ENCODE data around the gene CLBA1. TPM values are rescaled to one million over a fixed set of nuclear protein-coding genes. Genes with fewer than 3 reads are reported as not detected.

The CLBA1 gene
- total and polyA plus RNA-seq, 2 donors (not counting 1 experiment from before 2014, with no cell fraction given): 0.63 to 5.5 TPM

DNA sequence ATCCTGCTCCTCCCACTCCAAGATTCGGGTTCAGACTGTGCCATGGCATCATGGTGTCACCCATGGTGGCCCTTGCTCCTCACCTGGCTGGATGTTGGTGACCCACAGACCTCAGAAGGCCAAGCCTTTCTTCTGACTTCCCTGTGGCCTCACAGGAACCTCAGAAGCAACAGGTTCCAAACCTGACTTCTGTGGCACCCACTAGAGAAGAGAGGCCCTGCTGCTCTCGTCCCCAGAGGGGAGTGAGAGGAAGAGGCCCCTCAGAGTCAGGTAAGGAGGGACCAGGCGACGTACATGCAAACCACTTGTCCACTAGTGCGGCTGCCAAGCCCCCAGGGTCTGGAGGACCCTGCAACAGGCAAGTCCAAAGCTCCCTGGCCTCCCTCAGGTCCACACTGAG is 10.4 kb downstream of the CLBA1 start:
- H4K20me1 ChIP-seq (ENCODE audit: control insufficient read depth, insufficient read depth, low read length, poor library complexity, severe bottlenecking): no peaks in the 10 kb centered on the region
- 91% methylated on average over 5 of the region's 5 CpGs for WGBS (ENCODE audit: insufficient coverage)
- H3K36me3 ChIP-seq (replicated peaks in 1 of 2; ENCODE audit: control extremely low read depth in 1 of 2, control insufficient read depth in 1 of 2, extremely low read depth in 1 of 2, insufficient read depth in 2 of 2, low read length in 1 of 2): no peaks in the 10 kb centered on the region
- no peak overlapping the region for H3K4me3 ChIP-seq (ENCODE audit: control extremely low read depth in 1 of 5, extremely low read depth in 1 of 5, insufficient read depth in 1 of 5, low read depth in 2 of 5, low read length in 4 of 5)
- H3K4me1 ChIP-seq (ENCODE audit: control insufficient read depth in 2 of 2, insufficient read depth in 2 of 2, low read length in 2 of 2): no peaks in the 10 kb centered on the region
- DNase-seq: no peak
- no peaks in the 10 kb centered on the region for H3K9me3 ChIP-seq (ENCODE audit: control extremely low read depth in 1 of 3, control insufficient read depth in 2 of 3, insufficient read depth in 1 of 3, low read length in 2 of 3)
- intact Hi-C loops (cut with micrococcal nuclease): no loop called here
- no peak overlapping the region for H3K4me3 Mint-ChIP-seq
- POLR2A ChIA-PET: no interaction called here
- no peaks in the 10 kb centered on the region for H3K4me1 Mint-ChIP-seq
- peaks cover 9% of the 10 kb centered on the region for H3K79me2 ChIP-seq (ENCODE audit: control insufficient read depth, insufficient read depth, low read length)
- H3K9ac ChIP-seq (ENCODE audit: low read length): no peak overlapping the region
- H3K4me2 ChIP-seq (replicated peaks; ENCODE audit: low read depth, low read length, poor library complexity, severe bottlenecking): no peak overlapping the region
- no peaks in the 10 kb centered on the region for H3K27me3 Mint-ChIP-seq
- CTCF ChIA-PET: interaction anchor here (0.9 to 1.1 kb wide), 2 partner anchors 18 to 49 kb away, joined by 3 read pairs; no protein-coding TSS in a partner anchor
- no peaks in the 10 kb centered on the region for H3K9me3 Mint-ChIP-seq (ENCODE audit: insufficient read depth)
- H2AFZ ChIP-seq (ENCODE audit: insufficient read depth, low read depth, low read length, poor library complexity, severe bottlenecking): no peak overlapping the region
- H3K27ac ChIP-seq (ENCODE audit: low read length in 2 of 2): no peak overlapping the region
- TF ChIP-seq, protein P1, sequence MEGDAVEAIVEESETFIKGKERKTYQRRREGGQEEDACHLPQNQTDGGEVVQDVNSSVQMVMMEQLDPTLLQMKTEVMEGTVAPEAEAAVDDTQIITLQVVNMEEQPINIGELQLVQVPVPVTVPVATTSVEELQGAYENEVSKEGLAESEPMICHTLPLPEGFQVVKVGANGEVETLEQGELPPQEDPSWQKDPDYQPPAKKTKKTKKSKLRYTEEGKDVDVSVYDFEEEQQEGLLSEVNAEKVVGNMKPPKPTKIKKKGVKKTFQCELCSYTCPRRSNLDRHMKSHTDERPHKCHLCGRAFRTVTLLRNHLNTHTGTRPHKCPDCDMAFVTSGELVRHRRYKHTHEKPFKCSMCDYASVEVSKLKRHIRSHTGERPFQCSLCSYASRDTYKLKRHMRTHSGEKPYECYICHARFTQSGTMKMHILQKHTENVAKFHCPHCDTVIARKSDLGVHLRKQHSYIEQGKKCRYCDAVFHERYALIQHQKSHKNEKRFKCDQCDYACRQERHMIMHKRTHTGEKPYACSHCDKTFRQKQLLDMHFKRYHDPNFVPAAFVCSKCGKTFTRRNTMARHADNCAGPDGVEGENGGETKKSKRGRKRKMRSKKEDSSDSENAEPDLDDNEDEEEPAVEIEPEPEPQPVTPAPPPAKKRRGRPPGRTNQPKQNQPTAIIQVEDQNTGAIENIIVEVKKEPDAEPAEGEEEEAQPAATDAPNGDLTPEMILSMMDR (IDR thresholded peaks at IDR 0.05): no peak
- TF ChIP-seq EZH2 (IDR thresholded peaks at IDR 0.05; ENCODE audit: borderline replicate concordance, insufficient read depth, low read depth, low read length, poor library complexity, severe bottlenecking): no peak
- H3K27me3 ChIP-seq (replicated peaks in 1 of 4; ENCODE audit: control extremely low read depth in 1 of 4, control insufficient read depth in 3 of 4, insufficient read depth in 4 of 4, low read length in 3 of 4): no peaks in the 10 kb centered on the region
- H3K27ac Mint-ChIP-seq: no peak overlapping the region
- no peak for ATAC-seq (ENCODE audit: low read depth)

DNA sequence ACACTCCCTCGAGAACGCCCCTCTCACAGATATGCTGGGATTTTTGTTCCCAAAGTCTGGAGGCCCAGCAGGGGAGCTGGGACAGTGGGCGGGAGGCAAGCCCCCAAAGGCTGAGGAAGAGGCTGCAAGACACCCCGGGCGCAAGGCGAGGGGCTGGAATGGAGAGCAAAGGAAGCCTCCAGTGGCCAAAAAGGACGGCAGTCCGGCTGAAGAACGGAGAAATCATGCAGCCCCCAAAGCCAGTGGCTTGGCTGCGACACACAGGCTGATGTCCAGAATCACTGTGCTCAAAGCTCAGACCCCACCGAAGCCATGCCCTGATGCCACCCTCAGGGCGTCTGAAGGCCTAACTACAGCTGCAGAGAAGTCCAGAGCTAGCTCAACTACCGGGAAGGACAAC is 10.9 kb downstream of the CLBA1 start:
- Mint-ChIP-seq H3K27ac (no peak overlapping the region), H3K4me3 (no peak overlapping the region), H3K9me3 (ENCODE audit: insufficient read depth) (no peaks in the 10 kb centered on the region), H3K4me1 (no peaks in the 10 kb centered on the region), H3K27me3 (no peaks in the 10 kb centered on the region)
- no peak overlapping the region for H2AFZ ChIP-seq (ENCODE audit: insufficient read depth, low read depth, low read length, poor library complexity, severe bottlenecking)
- ChIA-PET CTCF (interaction anchor here (1.1 kb wide), 1 partner anchor 17 kb away, joined by 3 read pairs; no protein-coding TSS in a partner anchor), POLR2A (no interaction called here)
- H4K20me1 ChIP-seq (ENCODE audit: control insufficient read depth, insufficient read depth, low read length, poor library complexity, severe bottlenecking): no peaks in the 10 kb centered on the region
- peaks cover 9% of the 10 kb centered on the region for H3K79me2 ChIP-seq (ENCODE audit: control insufficient read depth, insufficient read depth, low read length)
- no peak overlapping the region for H3K4me3 ChIP-seq (ENCODE audit: control extremely low read depth in 1 of 5, extremely low read depth in 1 of 5, insufficient read depth in 1 of 5, low read depth in 2 of 5, low read length in 4 of 5)
- DNase-seq (no peak), ATAC-seq (ENCODE audit: low read depth) (no peak)
- no peaks in the 10 kb centered on the region for H3K36me3 ChIP-seq (replicated peaks in 1 of 2; ENCODE audit: control extremely low read depth in 1 of 2, control insufficient read depth in 1 of 2, extremely low read depth in 1 of 2, insufficient read depth in 2 of 2, low read length in 1 of 2)
- H3K9ac ChIP-seq (ENCODE audit: low read length): no peak overlapping the region
- no peaks in the 10 kb centered on the region for H3K4me1 ChIP-seq (ENCODE audit: control insufficient read depth in 2 of 2, insufficient read depth in 2 of 2, low read length in 2 of 2)
- no peaks in the 10 kb centered on the region for H3K27me3 ChIP-seq (replicated peaks in 1 of 4; ENCODE audit: control extremely low read depth in 1 of 4, control insufficient read depth in 3 of 4, insufficient read depth in 4 of 4, low read length in 3 of 4)
- intact Hi-C loops (cut with micrococcal nuclease): no loop called here
- H3K4me2 ChIP-seq (replicated peaks; ENCODE audit: low read depth, low read length, poor library complexity, severe bottlenecking): no peak overlapping the region
- TF ChIP-seq, protein P1 (IDR thresholded peaks at IDR 0.05): no peak
- no peak for TF ChIP-seq EZH2 (IDR thresholded peaks at IDR 0.05; ENCODE audit: borderline replicate concordance, insufficient read depth, low read depth, low read length, poor library complexity, severe bottlenecking)
- H3K9me3 ChIP-seq (ENCODE audit: control extremely low read depth in 1 of 3, control insufficient read depth in 2 of 3, insufficient read depth in 1 of 3, low read length in 2 of 3): no peaks in the 10 kb centered on the region
- 96% methylated on average over 13 of the region's 13 CpGs for WGBS (ENCODE audit: insufficient coverage)
- H3K27ac ChIP-seq (ENCODE audit: low read length in 2 of 2): no peak overlapping the region

Data from B cell (primary cell).